HL-60 (cell line): ENCODE measurements around the gene STIMATE.

ENCODE experiments used
- DNase-seq, 2 experiments: peaks; one replicate each; pipeline ENCODE4 v3.0.0-alpha.2; 2010 to 2020; ENCODE audit warnings: low read depth in 1 of 2, low spot score in 1 of 2
- H3K27ac ChIP-seq: fragments of 250-450 bp; sonication (Bioruptor Pico); replicated peaks from 2 replicates; pipeline ENCODE4 v1.5.1; 2020; ENCODE audit warnings: mild to moderate bottlenecking, moderate library complexity
- H3K27me3 ChIP-seq: fragments of 250-450 bp; sonication (Bioruptor Pico); 2 replicates; pipeline ENCODE4 v1.5.1; 2021; ENCODE audit warnings: mild to moderate bottlenecking, moderate library complexity; ENCODE audit not compliant: insufficient read depth, poor library complexity, severe bottlenecking
- H3K4me3 ChIP-seq: replicated peaks from 2 replicates; pipeline ENCODE4 v1.5.1; 2011; ENCODE audit warnings: mild to moderate bottlenecking, control low read depth, low read length; ENCODE audit not compliant: insufficient read depth
- GABPA ChIP-seq: IDR thresholded peaks from 2 replicates; pipeline ENCODE4 v1.6.1; 2012; ENCODE audit warnings: low read depth
- POLR2AphosphoS5 ChIP-seq: IDR thresholded peaks from 2 replicates; pipeline ENCODE4 v1.6.1; 2012; ENCODE audit warnings: low read depth
- SPI1 ChIP-seq: IDR thresholded peaks from 2 replicates; pipeline ENCODE4 v1.6.1; 2012; ENCODE audit warnings: low read depth, mild to moderate bottlenecking, borderline replicate concordance
- TF ChIP-seq, protein P1 (sequence below): IDR thresholded peaks from one replicate; pipeline ENCODE4 v1.5.1; 2011; ENCODE audit warnings: low read length, control low read depth, inconsistent platforms; ENCODE audit not compliant: insufficient read depth
- TF ChIP-seq, protein P2 (sequence below): IDR thresholded peaks from 2 replicates; pipeline ENCODE4 v1.6.1; 2012; ENCODE audit warnings: low read depth; ENCODE audit not compliant: insufficient replicate concordance

STIMATE gene

DNA sequence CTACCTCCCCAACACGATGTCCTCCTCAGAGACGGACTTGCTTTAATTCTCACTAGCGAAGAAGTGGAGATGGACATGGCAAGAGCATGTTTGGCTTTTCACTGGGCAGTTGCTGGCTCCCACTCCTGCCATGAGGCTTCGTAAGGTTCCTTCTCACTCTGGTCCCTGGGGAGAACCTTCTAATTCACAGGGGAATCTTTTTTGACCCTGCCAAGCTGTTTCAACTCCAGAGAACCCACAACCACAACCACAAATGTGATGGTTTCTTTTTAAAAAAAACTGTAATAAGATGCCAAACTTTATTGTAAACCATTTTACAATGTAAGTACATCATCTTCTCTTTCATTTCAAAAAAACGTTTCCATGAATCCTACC is 60.9 kb downstream of the STIMATE start:
- TF ChIP-seq, protein P1, sequence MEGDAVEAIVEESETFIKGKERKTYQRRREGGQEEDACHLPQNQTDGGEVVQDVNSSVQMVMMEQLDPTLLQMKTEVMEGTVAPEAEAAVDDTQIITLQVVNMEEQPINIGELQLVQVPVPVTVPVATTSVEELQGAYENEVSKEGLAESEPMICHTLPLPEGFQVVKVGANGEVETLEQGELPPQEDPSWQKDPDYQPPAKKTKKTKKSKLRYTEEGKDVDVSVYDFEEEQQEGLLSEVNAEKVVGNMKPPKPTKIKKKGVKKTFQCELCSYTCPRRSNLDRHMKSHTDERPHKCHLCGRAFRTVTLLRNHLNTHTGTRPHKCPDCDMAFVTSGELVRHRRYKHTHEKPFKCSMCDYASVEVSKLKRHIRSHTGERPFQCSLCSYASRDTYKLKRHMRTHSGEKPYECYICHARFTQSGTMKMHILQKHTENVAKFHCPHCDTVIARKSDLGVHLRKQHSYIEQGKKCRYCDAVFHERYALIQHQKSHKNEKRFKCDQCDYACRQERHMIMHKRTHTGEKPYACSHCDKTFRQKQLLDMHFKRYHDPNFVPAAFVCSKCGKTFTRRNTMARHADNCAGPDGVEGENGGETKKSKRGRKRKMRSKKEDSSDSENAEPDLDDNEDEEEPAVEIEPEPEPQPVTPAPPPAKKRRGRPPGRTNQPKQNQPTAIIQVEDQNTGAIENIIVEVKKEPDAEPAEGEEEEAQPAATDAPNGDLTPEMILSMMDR = no peak
- no peak for TF ChIP-seq POLR2AphosphoS5
- TF ChIP-seq GABPA = no peak
- TF ChIP-seq, protein P2, sequence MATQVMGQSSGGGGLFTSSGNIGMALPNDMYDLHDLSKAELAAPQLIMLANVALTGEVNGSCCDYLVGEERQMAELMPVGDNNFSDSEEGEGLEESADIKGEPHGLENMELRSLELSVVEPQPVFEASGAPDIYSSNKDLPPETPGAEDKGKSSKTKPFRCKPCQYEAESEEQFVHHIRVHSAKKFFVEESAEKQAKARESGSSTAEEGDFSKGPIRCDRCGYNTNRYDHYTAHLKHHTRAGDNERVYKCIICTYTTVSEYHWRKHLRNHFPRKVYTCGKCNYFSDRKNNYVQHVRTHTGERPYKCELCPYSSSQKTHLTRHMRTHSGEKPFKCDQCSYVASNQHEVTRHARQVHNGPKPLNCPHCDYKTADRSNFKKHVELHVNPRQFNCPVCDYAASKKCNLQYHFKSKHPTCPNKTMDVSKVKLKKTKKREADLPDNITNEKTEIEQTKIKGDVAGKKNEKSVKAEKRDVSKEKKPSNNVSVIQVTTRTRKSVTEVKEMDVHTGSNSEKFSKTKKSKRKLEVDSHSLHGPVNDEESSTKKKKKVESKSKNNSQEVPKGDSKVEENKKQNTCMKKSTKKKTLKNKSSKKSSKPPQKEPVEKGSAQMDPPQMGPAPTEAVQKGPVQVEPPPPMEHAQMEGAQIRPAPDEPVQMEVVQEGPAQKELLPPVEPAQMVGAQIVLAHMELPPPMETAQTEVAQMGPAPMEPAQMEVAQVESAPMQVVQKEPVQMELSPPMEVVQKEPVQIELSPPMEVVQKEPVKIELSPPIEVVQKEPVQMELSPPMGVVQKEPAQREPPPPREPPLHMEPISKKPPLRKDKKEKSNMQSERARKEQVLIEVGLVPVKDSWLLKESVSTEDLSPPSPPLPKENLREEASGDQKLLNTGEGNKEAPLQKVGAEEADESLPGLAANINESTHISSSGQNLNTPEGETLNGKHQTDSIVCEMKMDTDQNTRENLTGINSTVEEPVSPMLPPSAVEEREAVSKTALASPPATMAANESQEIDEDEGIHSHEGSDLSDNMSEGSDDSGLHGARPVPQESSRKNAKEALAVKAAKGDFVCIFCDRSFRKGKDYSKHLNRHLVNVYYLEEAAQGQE = no peak
- TF ChIP-seq SPI1 = no peak
- Histone ChIP-seq H3K27me3 (no peaks in the 10 kb centered on the region), H3K27ac (no peak overlapping the region), H3K4me3 (no peak overlapping the region)
- no peak for DNase-seq

DNA sequence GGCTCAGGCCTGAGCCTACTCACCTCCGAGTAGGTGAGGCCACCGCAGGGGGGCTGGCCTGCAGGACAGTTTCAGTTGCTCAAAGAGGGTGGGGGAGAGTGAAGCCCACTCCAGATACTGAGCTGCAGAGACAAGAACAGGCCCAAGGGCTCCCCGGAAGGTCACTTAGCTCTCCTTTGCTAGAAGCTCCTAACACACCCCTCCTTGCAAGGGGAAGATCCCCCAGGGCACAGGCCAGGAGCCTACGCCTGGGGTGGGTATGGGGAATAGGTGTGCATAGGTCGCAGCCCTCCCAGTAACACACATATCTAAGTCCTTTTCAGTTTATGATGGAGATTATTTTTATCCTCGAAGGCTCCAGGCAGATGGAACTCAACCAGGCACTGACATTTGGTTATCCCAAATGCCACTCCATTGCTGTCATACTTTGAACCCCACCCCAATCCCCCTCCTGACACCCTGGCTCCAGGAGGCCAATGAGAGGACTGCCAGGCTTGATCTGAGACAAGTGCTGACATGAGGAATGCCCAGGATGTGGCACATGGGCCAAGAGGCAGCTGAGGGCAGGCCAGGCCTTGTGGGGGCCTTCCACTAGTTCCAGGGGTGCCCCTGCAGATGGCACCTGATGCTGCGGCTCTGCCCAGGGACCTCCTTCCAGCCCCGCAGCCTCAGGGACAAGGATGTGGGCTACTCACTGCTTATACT is 61.4 kb downstream of the STIMATE start:
- TF ChIP-seq, protein P2 = no peak
- TF ChIP-seq, protein P1 = no peak
- TF ChIP-seq GABPA (no peak), SPI1 (no peak), POLR2AphosphoS5 (no peak)
- H3K4me3 ChIP-seq = no peak overlapping the region
- no peaks in the 10 kb centered on the region for H3K27me3 ChIP-seq
- DNase-seq = no peak
- no peak overlapping the region for H3K27ac ChIP-seq

DNA sequence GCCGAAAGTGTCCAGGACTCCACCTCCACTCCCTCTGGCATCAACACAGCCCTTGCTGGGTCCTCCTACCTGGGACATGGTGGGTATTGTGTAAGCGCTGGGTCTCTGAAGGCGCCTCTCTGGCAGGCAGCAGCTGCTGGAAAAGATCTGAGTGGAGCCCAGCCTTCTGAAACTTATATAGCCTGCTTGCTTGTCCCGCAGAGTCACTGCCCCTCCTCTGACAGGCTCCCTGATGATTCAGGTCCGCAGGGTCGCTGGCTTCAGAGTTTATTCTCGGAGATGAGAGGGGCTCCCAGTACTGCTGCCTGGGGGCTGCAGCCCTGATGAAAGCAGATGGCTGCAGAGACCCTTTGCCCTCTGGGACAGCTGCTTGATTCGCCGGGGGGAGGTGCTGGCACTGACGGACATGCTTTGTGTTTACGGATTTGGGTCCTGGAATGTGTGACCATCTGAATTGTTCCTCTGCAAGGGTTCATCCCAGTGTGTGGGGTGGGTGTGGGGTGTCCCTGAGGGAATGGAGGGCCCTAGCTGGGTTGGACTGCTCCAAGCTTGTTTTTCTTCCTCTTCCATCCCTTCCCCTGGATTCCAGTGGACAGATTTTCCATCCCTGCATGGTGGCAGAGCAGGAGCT is 62.4 kb downstream of the STIMATE start, which contains the start of gene MUSTN1:
MUSTN1 (minus strand) TSS at position 149 of the 631 bp plus-strand sequence; CDS start at position 78, 71 bp downstream.
- Histone ChIP-seq H3K4me3 (no peak within 1 kb of the TSS), H3K27me3 (no peaks in the 10 kb centered on the region), H3K27ac (no peak within 1 kb of the TSS)
- TF ChIP-seq POLR2AphosphoS5 = no peak
- TF ChIP-seq, protein P1 = no peak
- TF ChIP-seq, protein P2 = no peak
- TF ChIP-seq GABPA = no peak
- no peak for TF ChIP-seq SPI1
- no peak for DNase-seq
